ENCODE data around the gene NSD2. TPM values are rescaled to one million over a fixed set of nuclear protein-coding genes. Genes with fewer than 3 reads are reported as not detected.

Gene NSD2
- total and polyA plus RNA-seq, 4 donors, result 5.1 to 71.5 (median 11.6) TPM

GRCh38 chr4:1945912-1946311 is 74.7 kb downstream of the NSD2 start:
- Histone ChIP-seq H3K9me3 (ENCODE audit: control insufficient read depth in 4 of 4, low read length in 3 of 4) (no peaks in the 10 kb centered on the region), H3K4me1 (ENCODE audit: control insufficient read depth in 4 of 4, insufficient read depth in 4 of 4, low read length in 3 of 4) (no peaks in the 10 kb centered on the region), H3K27ac (ENCODE audit: low read depth in 1 of 2, low read length in 2 of 2) (no peak overlapping the region), H3K4me3 (ENCODE audit: low read depth in 1 of 3, low read length in 3 of 3) (no peak overlapping the region), H3K27me3 (ENCODE audit: control insufficient read depth in 4 of 4, insufficient read depth in 4 of 4, low read length in 3 of 4) (no peaks in the 10 kb centered on the region), H3K9ac (ENCODE audit: low read depth in 1 of 2, low read length in 2 of 2) (no peak overlapping the region), H3K36me3 (ENCODE audit: control insufficient read depth in 4 of 4, insufficient read depth in 3 of 4, low read depth in 1 of 4, low read length in 3 of 4) (peaks cover 0 to 5% (median 3%) of the 10 kb centered on the region in 4 donors)
- WGBS, result 99% methylated on average over 1 of the region's 1 CpG
- DNase-seq (ENCODE audit: low spot score), result no peak
- TF ChIP-seq TAF1 (conservative IDR thresholded peaks at IDR 0.05) (no peak), RAD21 (IDR thresholded peaks at IDR 0.05) (no peak), CTCF (IDR thresholded peaks at IDR 0.05; ENCODE audit: low read depth, low read length, missing input control) (no peak), YY1 (IDR thresholded peaks at IDR 0.05) (no peak), ATF3 (IDR thresholded peaks at IDR 0.05) (no peak), REST (IDR thresholded peaks at IDR 0.05) (no peak), FOXA1 (IDR thresholded peaks at IDR 0.05) (no peak)

GRCh38 chr4:1948232-1948631 is 77.0 kb downstream of the NSD2 start:
- Histone ChIP-seq H3K9me3 (ENCODE audit: control insufficient read depth in 4 of 4, low read length in 3 of 4) (no peaks in the 10 kb centered on the region), H3K27me3 (ENCODE audit: control insufficient read depth in 4 of 4, insufficient read depth in 4 of 4, low read length in 3 of 4) (no peaks in the 10 kb centered on the region)
- no peak for TF ChIP-seq FOXA1 (IDR thresholded peaks at IDR 0.05)
- no peak for TF ChIP-seq RXRA (IDR thresholded peaks at IDR 0.05)
- TF ChIP-seq FOXA2 (IDR thresholded peaks at IDR 0.05), result no peak
- no peak for TF ChIP-seq MAX (IDR thresholded peaks at IDR 0.05)
- no peak for TF ChIP-seq REST (IDR thresholded peaks at IDR 0.05)
- no peak for TF ChIP-seq ATF3 (IDR thresholded peaks at IDR 0.05)
- TF ChIP-seq EGR1 (IDR thresholded peaks at IDR 0.05; ENCODE audit: low read depth in 2 of 2), result no peak
- TF ChIP-seq RAD21 (IDR thresholded peaks at IDR 0.05), result no peak
- TF ChIP-seq SP1 (IDR thresholded peaks at IDR 0.05), result no peak
- TF ChIP-seq ZBTB33 (IDR thresholded peaks at IDR 0.05), result no peak
- TF ChIP-seq HNF4A (conservative IDR thresholded peaks at IDR 0.05), result no peak
- TF ChIP-seq NR2F2 (IDR thresholded peaks at IDR 0.05), result no peak
- TF ChIP-seq YY1 (IDR thresholded peaks at IDR 0.05), result no peak
- TF ChIP-seq HNF4G (IDR thresholded peaks at IDR 0.05), result no peak
- TF ChIP-seq CTCF (IDR thresholded peaks at IDR 0.05; ENCODE audit: low read depth, low read length, missing input control), result no peak
- TF ChIP-seq GABPA (IDR thresholded peaks at IDR 0.05 in 1 of 2, conservative IDR thresholded peaks at IDR 0.05 in 1 of 2), result no peak
- no peak for TF ChIP-seq TAF1 (conservative IDR thresholded peaks at IDR 0.05)
- TF ChIP-seq JUND (IDR thresholded peaks at IDR 0.05), result no peak

More at GRCh38 chr4:1948232-1948631, 77.0 kb downstream of the NSD2 start:
- H3K27ac ChIP-seq (ENCODE audit: low read depth in 1 of 2, low read length in 2 of 2), result no peak overlapping the region
- H3K4me1 ChIP-seq (ENCODE audit: control insufficient read depth in 4 of 4, insufficient read depth in 4 of 4, low read length in 3 of 4), result no peaks in the 10 kb centered on the region
- 98% methylated on average over 16 of the region's 16 CpGs for WGBS
- H3K36me3 ChIP-seq (ENCODE audit: control insufficient read depth in 4 of 4, insufficient read depth in 3 of 4, low read depth in 1 of 4, low read length in 3 of 4), result peaks cover 0 to 9% (median 3%) of the 10 kb centered on the region in 4 donors
- DNase-seq (ENCODE audit: low spot score), result no peak
- no peak overlapping the region for H3K4me3 ChIP-seq (ENCODE audit: low read depth in 1 of 3, low read length in 3 of 3)
- no peak overlapping the region for H3K9ac ChIP-seq (ENCODE audit: low read depth in 1 of 2, low read length in 2 of 2)

Data from liver (tissue), 9 donors.